SU-DHL-6 (cell line): ENCODE measurements around the gene DDX3X.

Experiments
- H2AFZ ChIP-seq: fragments of 200-600 bp; sonication (generic); 2 replicates; pipeline ENCODE4 v1.6.1; 2014; ENCODE audit warnings: low read depth, mild to moderate bottlenecking, moderate library complexity, mixed read lengths, antibody characterized with exemption, low read length; ENCODE audit not compliant: severe bottlenecking
- H3F3A ChIP-seq: fragments of 200-600 bp; shearing (Covaris generic); 2 replicates; pipeline ENCODE4 v1.6.0; 2016; ENCODE audit warnings: antibody characterized with exemption, mild to moderate bottlenecking; ENCODE audit not compliant: insufficient read depth
- H3K27ac ChIP-seq: fragments of 200-600 bp; sonication (generic); 2 replicates; pipeline ENCODE4 v1.5.1; 2016; ENCODE audit warnings: low read depth, mild to moderate bottlenecking, low read length, moderate library complexity, mixed read lengths
- H3K27me3 ChIP-seq: fragments of 200-600 bp; sonication (generic), shearing (Covaris generic); 2 replicates; pipeline ENCODE4 v1.6.0; 2014; ENCODE audit warnings: mild to moderate bottlenecking, low read length
- H3K36me3 ChIP-seq: fragments of 200-600 bp; sonication (generic); 2 replicates; pipeline ENCODE4 v1.6.1; 2014; ENCODE audit warnings: mild to moderate bottlenecking, low read length, mixed read lengths
- H3K4me2 ChIP-seq: fragments of 300-600, 200-600 bp; shearing (Covaris generic), sonication (generic); 2 replicates; pipeline ENCODE4 v1.6.0; 2014; ENCODE audit warnings: low read length, low read depth, mild to moderate bottlenecking; ENCODE audit not compliant: poor library complexity, severe bottlenecking
- H3K4me3 ChIP-seq: fragments of 200-600 bp; sonication (generic); 2 replicates; pipeline ENCODE4 v1.5.1; 2014; ENCODE audit warnings: antibody characterized with exemption, low read length, mild to moderate bottlenecking, mixed read lengths; ENCODE audit not compliant: insufficient read depth, poor library complexity, severe bottlenecking
- H3K79me2 ChIP-seq: fragments of 200-600 bp; sonication (generic); 2 replicates; pipeline ENCODE4 v1.6.1; 2014; ENCODE audit warnings: mild to moderate bottlenecking, low read length, moderate library complexity; ENCODE audit not compliant: insufficient read depth
- H3K9ac ChIP-seq: fragments of 200-600 bp; sonication (generic); 2 replicates; pipeline ENCODE4 v1.7.0; 2014; ENCODE audit warnings: mild to moderate bottlenecking, low read length
- H3K9me2 ChIP-seq: fragments of 200-600 bp; sonication (generic); replicated peaks from 2 replicates; pipeline ENCODE4 v1.6.1; 2014; ENCODE audit warnings: low read length; ENCODE audit not compliant: insufficient read depth
- H3K9me3 ChIP-seq: fragments of 200-600 bp; sonication (generic); 2 replicates; pipeline ENCODE4 v1.6.1; 2014; ENCODE audit warnings: low read length, mixed read lengths; ENCODE audit not compliant: insufficient read depth
- H4K20me1 ChIP-seq: fragments of 200-600 bp; sonication (generic); 2 replicates; pipeline ENCODE4 v1.6.1; 2014; ENCODE audit warnings: low read depth, mild to moderate bottlenecking, antibody characterized with exemption, low read length, moderate library complexity, mixed read lengths
- CTCF ChIP-seq: fragments of 200-600 bp; sonication (generic); IDR thresholded peaks from one replicate; pipeline ENCODE4 v1.5.1; 2017; ENCODE audit warnings: antibody characterized with exemption, mild to moderate bottlenecking, low read length, moderate library complexity; ENCODE audit not compliant: insufficient read depth, poor library complexity, severe bottlenecking
- EZH2phosphoT487 ChIP-seq: fragments of 200-600 bp; sonication (generic), shearing (Covaris generic); conservative IDR thresholded peaks from 2 replicates; pipeline ENCODE4 v1.6.1; 2018; ENCODE audit warnings: mild to moderate bottlenecking, antibody characterized with exemption, low read length, moderate library complexity, mixed read lengths

Gene DDX3X

GRCh38 chrX:41350150-41350975 lies 16.4 kb downstream of the DDX3X start:
- H4K20me1 ChIP-seq = no peaks in the 10 kb centered on the region
- TF ChIP-seq CTCF (no peak), EZH2phosphoT487 (no peak)

DNA sequence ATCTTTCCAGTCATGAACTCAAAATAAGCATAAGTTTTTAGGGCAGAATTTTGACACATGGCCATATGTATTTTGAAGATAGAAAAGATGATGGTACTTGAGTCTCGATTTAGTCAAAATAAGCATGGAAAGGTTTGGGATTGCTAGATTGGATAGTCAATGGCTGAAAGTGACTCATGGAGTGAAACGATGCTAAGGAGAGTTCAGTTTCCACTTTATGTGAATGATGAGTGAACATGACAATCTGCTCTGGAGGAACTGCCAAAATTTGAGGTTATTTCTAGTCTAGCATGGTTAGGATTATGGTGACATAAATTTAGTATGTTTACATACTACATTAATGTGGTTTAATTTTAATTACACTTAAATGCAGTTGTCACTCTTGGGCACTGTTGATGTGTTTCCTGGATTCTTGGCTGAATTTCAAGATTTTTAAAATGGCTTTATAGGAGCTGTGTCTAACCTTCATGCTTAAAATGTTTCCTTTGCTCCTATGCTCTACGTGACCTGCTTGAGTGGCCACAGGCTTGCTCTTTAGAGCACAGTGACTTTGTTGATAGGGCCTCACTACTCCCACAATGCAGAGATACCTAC lies 17.1 kb downstream of the DDX3X start:
- Histone ChIP-seq H3K4me3 (no peak overlapping the region), H3K27me3 (no peaks in the 10 kb centered on the region), H3K9me2 (no peaks in the 10 kb centered on the region), H3K9ac (no peak overlapping the region), H3K27ac (no peak overlapping the region), H3K4me2 (no peak overlapping the region), H3F3A (peaks cover 61% of the 10 kb centered on the region), H2AFZ (no peak overlapping the region), H3K79me2 (no peaks in the 10 kb centered on the region), H3K9me3 (no peaks in the 10 kb centered on the region), H4K20me1 (no peaks in the 10 kb centered on the region), H3K36me3 (peaks cover 19% of the 10 kb centered on the region; the same call in 1 of the 2 replicates)
- TF ChIP-seq CTCF (no peak), EZH2phosphoT487 (no peak)

More at GRCh38 chrX:41350150-41350975, 16.4 kb downstream of the DDX3X start:
- Histone ChIP-seq H3K27ac (no peak overlapping the region), H3K36me3 (peaks cover 23% of the 10 kb centered on the region; the same call in 1 of the 2 replicates), H3K4me2 (no peak overlapping the region), H3K4me3 (no peak overlapping the region), H3K79me2 (no peaks in the 10 kb centered on the region), H3K9ac (no peak overlapping the region), H2AFZ (no peak overlapping the region), H3K9me2 (no peaks in the 10 kb centered on the region), H3K9me3 (no peaks in the 10 kb centered on the region), H3K27me3 (no peaks in the 10 kb centered on the region), H3F3A (peaks cover 64% of the 10 kb centered on the region)

DNA sequence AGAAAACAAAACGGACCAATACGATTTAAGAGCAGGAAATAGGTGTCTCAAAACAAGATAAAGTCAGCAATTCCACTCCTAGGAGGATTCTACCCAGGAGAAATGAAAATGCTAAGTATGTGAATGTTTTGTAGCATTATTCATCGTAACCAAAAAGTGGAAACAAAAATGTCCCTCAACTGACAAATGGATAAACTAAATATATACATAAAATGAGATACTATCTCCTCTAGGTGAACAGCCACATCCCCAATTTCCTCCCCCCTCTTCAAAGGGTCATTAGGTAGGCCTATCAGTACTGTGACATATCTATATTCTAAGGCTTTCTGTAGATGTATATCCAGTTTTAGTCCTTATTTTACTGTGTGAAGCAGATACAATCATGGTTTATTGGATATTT lies 18.0 kb downstream of the DDX3X start:
- Histone ChIP-seq H3F3A (peaks cover 53% of the 10 kb centered on the region), H3K9me2 (no peaks in the 10 kb centered on the region), H3K9ac (no peak overlapping the region), H3K4me3 (no peak overlapping the region), H3K27ac (no peak overlapping the region), H3K79me2 (no peaks in the 10 kb centered on the region), H3K27me3 (no peaks in the 10 kb centered on the region), H2AFZ (no peak overlapping the region), H3K36me3 (peaks cover 11% of the 10 kb centered on the region; the same call in 1 of the 2 replicates), H3K4me2 (no peak overlapping the region), H3K9me3 (no peaks in the 10 kb centered on the region), H4K20me1 (no peaks in the 10 kb centered on the region)
- TF ChIP-seq EZH2phosphoT487 (no peak), CTCF (no peak)
